WTC11 (cell line): ENCODE results near the gene TMEM43.

Source experiments
- FOXJ3 ChIP-seq: sonication (generic); formaldehyde crosslinking; IDR thresholded peaks from 2 replicates; pipeline ENCODE4 v1.9.0; 2021; ENCODE audit warnings: missing genetic modification reagents, mild to moderate bottlenecking, borderline replicate concordance
- NR1H2 ChIP-seq: sonication (generic); formaldehyde crosslinking; IDR thresholded peaks from 2 replicates; pipeline ENCODE4 v1.9.0; 2021; ENCODE audit warnings: mild to moderate bottlenecking, moderate library complexity, missing genetic modification reagents
- NR2C2 ChIP-seq: sonication (generic); formaldehyde crosslinking; IDR thresholded peaks from 2 replicates; pipeline ENCODE4 v1.8.0; 2022; ENCODE audit warnings: mild to moderate bottlenecking, missing genetic modification reagents
- SP1 ChIP-seq: sonication (generic); formaldehyde crosslinking; conservative IDR thresholded peaks from 2 replicates; pipeline ENCODE4 v1.8.1; 2022; ENCODE audit warnings: missing genetic modification reagents
- ZNF121 ChIP-seq: sonication (generic); formaldehyde crosslinking; IDR thresholded peaks from 2 replicates; pipeline ENCODE4 v1.8.0; 2023; ENCODE audit warnings: missing genetic modification reagents
- TF ChIP-seq, protein P1 (sequence below): fragments of 200-600 bp; IDR thresholded peaks from 2 replicates; pipeline ENCODE4 v1.8.0; 2022; ENCODE audit warnings: antibody characterized with exemption
- TF ChIP-seq, protein P2 (sequence below): sonication (generic); formaldehyde crosslinking; IDR thresholded peaks from 2 replicates; pipeline ENCODE4 v1.8.0; 2022; ENCODE audit warnings: mild to moderate bottlenecking, missing genetic modification reagents
- TF ChIP-seq, protein P3 (sequence below): sonication (generic); formaldehyde crosslinking; IDR thresholded peaks from 2 replicates; pipeline ENCODE4 v1.8.0; 2022; ENCODE audit warnings: mild to moderate bottlenecking, missing genetic modification reagents
- TF ChIP-seq, protein P4 (sequence below): sonication (generic); formaldehyde crosslinking; IDR thresholded peaks from 2 replicates; pipeline ENCODE4 v1.8.1; 2022; ENCODE audit warnings: low read depth, missing genetic modification reagents, borderline replicate concordance

DNA sequence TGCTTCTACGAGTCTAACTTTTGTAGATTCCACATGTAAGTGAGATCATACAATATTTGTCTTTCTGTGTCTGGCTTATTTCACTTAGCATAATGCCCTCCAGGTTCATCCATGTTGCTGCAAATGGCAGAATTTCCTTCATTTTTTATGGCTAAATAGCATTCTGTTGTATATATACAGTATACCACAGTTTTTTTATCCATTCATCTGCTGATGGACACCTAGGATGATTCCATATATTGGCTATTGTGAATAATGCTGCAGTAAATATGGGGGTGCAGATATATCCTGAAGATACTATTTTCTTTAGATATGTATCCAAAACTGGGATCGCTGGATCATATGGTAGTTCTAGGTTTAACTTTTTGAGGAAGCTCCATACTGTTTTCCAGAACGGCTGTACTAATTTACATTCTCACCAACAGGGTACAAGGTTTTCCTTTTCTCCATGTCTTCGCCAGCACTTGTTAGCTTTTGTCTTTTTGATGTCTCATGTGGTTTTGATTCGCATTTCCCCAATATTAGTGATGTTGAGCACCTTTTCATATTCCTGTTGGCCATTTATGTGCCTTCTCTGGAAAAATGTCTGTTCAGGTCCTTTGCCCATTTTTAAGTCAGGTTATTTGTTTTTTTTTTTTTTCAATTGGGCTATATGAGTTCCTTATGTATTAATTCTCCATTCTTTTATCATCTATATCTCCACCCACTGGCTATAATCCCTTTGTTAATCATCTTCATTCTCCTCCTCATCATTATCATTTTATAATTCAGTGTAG is 27.0 kb upstream of the TMEM43 start:
- TF ChIP-seq ZNF121 (no peak), NR1H2 (CRISPR knock-in tag) (no peak), SP1 (CRISPR knock-in tag) (no peak), NR2C2 (CRISPR knock-in tag) (no peak), FOXJ3 (CRISPR knock-in tag) (no peak)
- TF ChIP-seq, protein P1, sequence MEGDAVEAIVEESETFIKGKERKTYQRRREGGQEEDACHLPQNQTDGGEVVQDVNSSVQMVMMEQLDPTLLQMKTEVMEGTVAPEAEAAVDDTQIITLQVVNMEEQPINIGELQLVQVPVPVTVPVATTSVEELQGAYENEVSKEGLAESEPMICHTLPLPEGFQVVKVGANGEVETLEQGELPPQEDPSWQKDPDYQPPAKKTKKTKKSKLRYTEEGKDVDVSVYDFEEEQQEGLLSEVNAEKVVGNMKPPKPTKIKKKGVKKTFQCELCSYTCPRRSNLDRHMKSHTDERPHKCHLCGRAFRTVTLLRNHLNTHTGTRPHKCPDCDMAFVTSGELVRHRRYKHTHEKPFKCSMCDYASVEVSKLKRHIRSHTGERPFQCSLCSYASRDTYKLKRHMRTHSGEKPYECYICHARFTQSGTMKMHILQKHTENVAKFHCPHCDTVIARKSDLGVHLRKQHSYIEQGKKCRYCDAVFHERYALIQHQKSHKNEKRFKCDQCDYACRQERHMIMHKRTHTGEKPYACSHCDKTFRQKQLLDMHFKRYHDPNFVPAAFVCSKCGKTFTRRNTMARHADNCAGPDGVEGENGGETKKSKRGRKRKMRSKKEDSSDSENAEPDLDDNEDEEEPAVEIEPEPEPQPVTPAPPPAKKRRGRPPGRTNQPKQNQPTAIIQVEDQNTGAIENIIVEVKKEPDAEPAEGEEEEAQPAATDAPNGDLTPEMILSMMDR, result no peak
- TF ChIP-seq, protein P2, sequence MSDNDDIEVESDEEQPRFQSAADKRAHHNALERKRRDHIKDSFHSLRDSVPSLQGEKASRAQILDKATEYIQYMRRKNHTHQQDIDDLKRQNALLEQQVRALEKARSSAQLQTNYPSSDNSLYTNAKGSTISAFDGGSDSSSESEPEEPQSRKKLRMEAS (CRISPR knock-in tag), result no peak
- TF ChIP-seq, protein P3, sequence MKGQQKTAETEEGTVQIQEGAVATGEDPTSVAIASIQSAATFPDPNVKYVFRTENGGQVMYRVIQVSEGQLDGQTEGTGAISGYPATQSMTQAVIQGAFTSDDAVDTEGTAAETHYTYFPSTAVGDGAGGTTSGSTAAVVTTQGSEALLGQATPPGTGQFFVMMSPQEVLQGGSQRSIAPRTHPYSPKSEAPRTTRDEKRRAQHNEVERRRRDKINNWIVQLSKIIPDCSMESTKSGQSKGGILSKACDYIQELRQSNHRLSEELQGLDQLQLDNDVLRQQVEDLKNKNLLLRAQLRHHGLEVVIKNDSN (CRISPR knock-in tag), result no peak
- TF ChIP-seq, protein P4, sequence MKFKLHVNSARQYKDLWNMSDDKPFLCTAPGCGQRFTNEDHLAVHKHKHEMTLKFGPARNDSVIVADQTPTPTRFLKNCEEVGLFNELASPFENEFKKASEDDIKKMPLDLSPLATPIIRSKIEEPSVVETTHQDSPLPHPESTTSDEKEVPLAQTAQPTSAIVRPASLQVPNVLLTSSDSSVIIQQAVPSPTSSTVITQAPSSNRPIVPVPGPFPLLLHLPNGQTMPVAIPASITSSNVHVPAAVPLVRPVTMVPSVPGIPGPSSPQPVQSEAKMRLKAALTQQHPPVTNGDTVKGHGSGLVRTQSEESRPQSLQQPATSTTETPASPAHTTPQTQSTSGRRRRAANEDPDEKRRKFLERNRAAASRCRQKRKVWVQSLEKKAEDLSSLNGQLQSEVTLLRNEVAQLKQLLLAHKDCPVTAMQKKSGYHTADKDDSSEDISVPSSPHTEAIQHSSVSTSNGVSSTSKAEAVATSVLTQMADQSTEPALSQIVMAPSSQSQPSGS (CRISPR knock-in tag), result no peak
